ENCODE data around the gene COMMD4.
"Not testable (repeated sequence)": the region's sequence is repeated elsewhere in the genome, so short reads cannot be mapped to it uniquely, and the experiment has no call there.

The COMMD4 gene

DNA sequence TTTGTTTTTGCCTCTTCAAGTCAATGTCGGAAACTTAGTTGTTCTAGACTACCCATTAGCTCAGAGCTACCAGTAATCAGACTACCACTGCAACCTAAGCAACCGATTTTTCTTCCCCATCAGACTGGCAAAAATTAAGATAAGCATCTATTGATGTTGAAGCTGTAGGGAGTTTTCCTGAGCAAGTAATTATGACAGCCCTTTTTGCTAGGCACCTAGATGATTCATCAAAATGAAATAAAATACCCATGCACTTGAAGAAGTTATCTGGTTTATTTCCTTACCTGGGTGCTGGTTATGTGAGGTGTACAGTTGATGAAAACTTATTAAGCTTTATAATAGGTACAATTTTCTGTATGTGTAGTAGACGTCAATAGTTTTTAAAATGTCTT, 554 bp upstream of the COMMD4 start:
- in situ Hi-C loops (cut with HindIII; ENCODE audit: low sequenced_read_pairs) = no loop called here

DNA sequence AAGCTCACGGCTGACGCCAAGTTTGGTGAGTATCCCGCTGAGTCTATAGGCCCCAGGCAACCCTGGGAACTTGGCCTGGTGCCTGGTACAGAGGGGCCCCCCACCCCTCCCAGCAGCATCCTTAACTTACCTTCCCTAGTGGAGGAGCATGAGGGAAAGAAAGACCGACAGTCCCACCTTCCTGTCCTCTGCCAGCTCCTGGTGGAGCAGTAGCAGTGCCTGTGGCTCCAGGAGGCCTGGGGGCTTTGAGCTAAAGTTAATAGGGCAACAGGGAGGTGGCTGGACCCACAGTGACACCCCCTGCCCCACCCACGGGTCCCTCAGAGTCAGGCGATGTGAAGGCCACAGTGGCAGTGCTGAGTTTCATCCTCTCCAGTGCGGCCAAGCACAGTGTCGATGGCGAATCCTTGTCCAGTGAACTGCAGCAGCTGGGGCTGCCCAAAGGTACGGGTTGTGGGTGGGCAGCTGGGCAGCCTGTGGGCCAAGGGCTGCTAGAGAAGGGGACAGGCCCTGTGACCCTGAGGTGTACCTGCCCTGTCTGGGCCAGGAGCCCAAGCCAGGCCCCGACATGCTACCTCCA, 2.9 kb downstream of the COMMD4 start:
- TF ChIP-seq, protein P1, sequence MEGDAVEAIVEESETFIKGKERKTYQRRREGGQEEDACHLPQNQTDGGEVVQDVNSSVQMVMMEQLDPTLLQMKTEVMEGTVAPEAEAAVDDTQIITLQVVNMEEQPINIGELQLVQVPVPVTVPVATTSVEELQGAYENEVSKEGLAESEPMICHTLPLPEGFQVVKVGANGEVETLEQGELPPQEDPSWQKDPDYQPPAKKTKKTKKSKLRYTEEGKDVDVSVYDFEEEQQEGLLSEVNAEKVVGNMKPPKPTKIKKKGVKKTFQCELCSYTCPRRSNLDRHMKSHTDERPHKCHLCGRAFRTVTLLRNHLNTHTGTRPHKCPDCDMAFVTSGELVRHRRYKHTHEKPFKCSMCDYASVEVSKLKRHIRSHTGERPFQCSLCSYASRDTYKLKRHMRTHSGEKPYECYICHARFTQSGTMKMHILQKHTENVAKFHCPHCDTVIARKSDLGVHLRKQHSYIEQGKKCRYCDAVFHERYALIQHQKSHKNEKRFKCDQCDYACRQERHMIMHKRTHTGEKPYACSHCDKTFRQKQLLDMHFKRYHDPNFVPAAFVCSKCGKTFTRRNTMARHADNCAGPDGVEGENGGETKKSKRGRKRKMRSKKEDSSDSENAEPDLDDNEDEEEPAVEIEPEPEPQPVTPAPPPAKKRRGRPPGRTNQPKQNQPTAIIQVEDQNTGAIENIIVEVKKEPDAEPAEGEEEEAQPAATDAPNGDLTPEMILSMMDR (IDR thresholded peaks at IDR 0.05; ENCODE audit: low read depth, low read length) = no peak
- no peak for DNase-seq (ENCODE audit: low read depth, low spot score)
- in situ Hi-C loops (cut with HindIII; ENCODE audit: low sequenced_read_pairs) = no loop called here
- no peak overlapping the region for H3K4me3 ChIP-seq (ENCODE audit: low read depth, low read length)

More for the DNA sequence above, 554 bp upstream of the COMMD4 start:
- H3K4me3 ChIP-seq (ENCODE audit: low read depth, low read length) = peak overlapping the region; percentile 86
- TF ChIP-seq, protein P1 (IDR thresholded peaks at IDR 0.05; ENCODE audit: low read depth, low read length) = no peak
- no peak for DNase-seq (ENCODE audit: low read depth, low spot score)

- in situ Hi-C loops (cut with HindIII; ENCODE audit: low sequenced_read_pairs) = no loop called here
- H3K4me3 ChIP-seq (ENCODE audit: low read depth, low read length) = no peak overlapping the region
- no peak for DNase-seq (ENCODE audit: low read depth, low spot score)
- TF ChIP-seq, protein P1 (IDR thresholded peaks at IDR 0.05; ENCODE audit: low read depth, low read length) = no peak
Observed at GRCh38 chr15:75339531-75340240, 3.8 kb downstream of the COMMD4 start.

GRCh38 chr15:75342221-75342620, 6.4 kb downstream of the COMMD4 start:
- no peak for DNase-seq (ENCODE audit: low read depth, low spot score)
- no peak overlapping the region for H3K4me3 ChIP-seq (ENCODE audit: low read depth, low read length)
- TF ChIP-seq, protein P1 (IDR thresholded peaks at IDR 0.05; ENCODE audit: low read depth, low read length) = no peak
- in situ Hi-C loops (cut with HindIII; ENCODE audit: low sequenced_read_pairs) = no loop called here

DNA sequence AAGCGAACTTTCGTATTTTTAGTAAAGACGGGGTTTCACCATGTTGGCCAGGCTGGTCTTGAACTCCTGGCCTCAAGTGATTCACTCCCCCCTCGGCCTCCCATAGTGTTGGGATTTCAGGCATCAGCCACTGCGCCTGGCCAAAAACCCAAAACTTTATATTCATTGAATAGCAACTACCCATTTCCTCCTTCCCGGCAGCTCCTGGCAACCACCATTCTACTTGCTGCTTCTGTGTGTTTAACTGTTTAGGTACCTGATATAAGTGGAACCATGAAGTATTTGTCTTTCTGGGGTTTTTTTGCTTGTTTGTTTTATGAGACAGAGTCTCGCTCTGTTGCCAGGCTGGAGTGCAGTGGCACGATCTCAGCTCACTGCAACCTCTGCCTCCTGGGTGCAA, 8.1 kb downstream of the COMMD4 start:
- in situ Hi-C loops (cut with HindIII; ENCODE audit: low sequenced_read_pairs); H3K4me3 ChIP-seq (ENCODE audit: low read depth, low read length); DNase-seq (ENCODE audit: low read depth, low spot score): not testable (repeated sequence)

- H3K4me3 ChIP-seq (ENCODE audit: low read depth, low read length) = peak within 1 kb of the TSS; percentile 70
- no peak for DNase-seq (ENCODE audit: low read depth, low spot score)
- TF ChIP-seq, protein P1 (IDR thresholded peaks at IDR 0.05; ENCODE audit: low read depth, low read length) = no peak
- in situ Hi-C loops (cut with HindIII; ENCODE audit: low sequenced_read_pairs) = no loop called here
Observed at GRCh38 chr15:75346796-75347221, 10.9 kb downstream of the COMMD4 start, which contains the start of gene NEIL1. NEIL1 (plus strand) TSS chr15:75347039; CDS start chr15:75348906, 1,867 bp downstream.

Data from astrocyte of the spinal cord (primary cell).